IMR-90 (cell line): ENCODE data around the gene TMC1. TPM values are rescaled to one million over a fixed set of nuclear protein-coding genes. Genes with fewer than 3 reads are reported as not detected.

Experiments used
- ATAC-seq: fragments of 200-7000 bp; cut with Tn5 transposase; 2 replicates; pipeline ENCODE4 v1.9.1; 2020; ENCODE audit warnings: low read depth, mild to moderate bottlenecking, moderate library complexity
- BruUV-seq: library from RNA; stranded (reverse); fragments of 400-500 nt; replicated peaks from 2 replicates; lab custom pipeline; 2021; lab: Mats Ljungman, UMichigan
- CTCF ChIA-PET: fragments of 300-600 bp; formaldehyde crosslinking; extraction: SDS; loops from one replicate; lab custom pipeline; 2021; ENCODE audit warnings: antibody characterized with exemption; lab: Yijun Ruan, JAX
- POLR2A ChIA-PET: fragments of 300-600 bp; sonication (Branson Sonifier 250); formaldehyde crosslinking; loops from one replicate; lab custom pipeline; 2022; ENCODE audit warnings: antibody characterized with exemption; ENCODE audit not compliant: unreplicated experiment; lab: Charles Lee
- DNase-seq: peaks from one replicate; pipeline ENCODE4 v3.0.0; 2013
- H2AFZ ChIP-seq: replicated peaks from 2 replicates; pipeline ENCODE3; 2013; ENCODE audit warnings: low read length, mild to moderate bottlenecking; ENCODE audit not compliant: poor library complexity
- H2AK5ac ChIP-seq: 2 replicates; pipeline ENCODE4 v1.6.1; 2013; ENCODE audit warnings: low read depth, low read length, inconsistent platforms
- H2AK9ac ChIP-seq: replicated peaks from 2 replicates; pipeline ENCODE3; 2013; ENCODE audit warnings: mild to moderate bottlenecking, low read depth, low read length, moderate library complexity; ENCODE audit not compliant: poor library complexity
- H2BK120ac ChIP-seq: 2 replicates; pipeline ENCODE4 v1.6.1; 2013; ENCODE audit warnings: low read depth, low read length, inconsistent platforms
- H2BK15ac ChIP-seq: 3 replicates; pipeline ENCODE4 v1.6.1; 2013; ENCODE audit warnings: low read depth, low read length, inconsistent platforms
- H2BK20ac ChIP-seq: 2 replicates; pipeline ENCODE4 v1.6.1; 2013; ENCODE audit warnings: low read depth, mild to moderate bottlenecking, inconsistent platforms, low read length, moderate library complexity
- H2BK5ac ChIP-seq: 2 replicates; pipeline ENCODE4 v1.6.1; 2013; ENCODE audit warnings: mild to moderate bottlenecking, low read depth, low read length, inconsistent platforms; ENCODE audit not compliant: poor library complexity, severe bottlenecking
- H3K14ac ChIP-seq: replicated peaks from 2 replicates; pipeline ENCODE4 v1.6.1; 2013; ENCODE audit warnings: low read depth, low read length, inconsistent platforms
- H3K18ac ChIP-seq: 2 replicates; pipeline ENCODE4 v1.6.1; 2013; ENCODE audit warnings: low read depth, low read length, control low read depth
- H3K23ac ChIP-seq: 2 replicates; pipeline ENCODE4 v1.6.1; 2013; ENCODE audit warnings: low read depth, low read length, inconsistent platforms
- H3K27ac ChIP-seq: 2 replicates; pipeline ENCODE4 v1.5.1; 2013; ENCODE audit warnings: mild to moderate bottlenecking, control low read depth, low read length; ENCODE audit not compliant: insufficient read depth
- H3K27me3 ChIP-seq: 2 replicates; pipeline ENCODE4 v1.6.1; 2013; ENCODE audit warnings: low read length; ENCODE audit not compliant: control insufficient read depth, insufficient read depth
- H3K36me3 ChIP-seq: 2 replicates; pipeline ENCODE4 v1.6.1; 2013; ENCODE audit warnings: low read length, mixed read lengths; ENCODE audit not compliant: control insufficient read depth, insufficient read depth
- H3K4ac ChIP-seq: 2 replicates; pipeline ENCODE4 v1.6.1; 2013; ENCODE audit warnings: low read depth, low read length, inconsistent platforms
- H3K4me1 ChIP-seq: 2 replicates; pipeline ENCODE4 v1.6.1; 2013; ENCODE audit warnings: low read length, mixed read lengths; ENCODE audit not compliant: control insufficient read depth, insufficient read depth
- H3K4me2 ChIP-seq: 2 replicates; pipeline ENCODE4 v1.6.1; 2013; ENCODE audit warnings: low read depth, mild to moderate bottlenecking, control low read depth, low read length, moderate library complexity
- H3K4me3 ChIP-seq: 2 replicates; pipeline ENCODE4 v1.5.1; 2013; ENCODE audit warnings: low read depth, mild to moderate bottlenecking, control low read depth, low read length, moderate library complexity; ENCODE audit not compliant: insufficient read depth
- H3K56ac ChIP-seq: 2 replicates; pipeline ENCODE4 v1.6.1; 2013; ENCODE audit warnings: low read length, inconsistent platforms; ENCODE audit not compliant: insufficient read depth; ENCODE audit errors: extremely low read depth
- H3K79me1 ChIP-seq, 2 experiments: 2 replicates each; pipeline ENCODE4 v1.6.1; 2013; ENCODE audit warnings: low read length in 2 of 2, inconsistent platforms in 1 of 2, low read depth in 1 of 2
- H3K9ac ChIP-seq: 2 replicates; pipeline ENCODE4 v1.6.1; 2013; ENCODE audit warnings: low read depth, low read length, control low read depth
- H3K9me1 ChIP-seq: 2 replicates; pipeline ENCODE4 v1.6.1; 2013; ENCODE audit warnings: low read length, inconsistent platforms; ENCODE audit not compliant: insufficient read depth
- H3K9me3 ChIP-seq: 2 replicates; pipeline ENCODE4 v1.6.1; 2013; ENCODE audit warnings: low read length; ENCODE audit not compliant: control insufficient read depth, insufficient read depth
- H4K20me1 ChIP-seq: 2 replicates; pipeline ENCODE4 v1.6.1; 2013; ENCODE audit warnings: low read length, inconsistent platforms; ENCODE audit not compliant: insufficient read depth
- H4K5ac ChIP-seq: 2 replicates; pipeline ENCODE4 v1.6.1; 2013; ENCODE audit warnings: mild to moderate bottlenecking, low read depth, low read length, control low read depth
- H4K8ac ChIP-seq, 2 experiments: 2 replicates each; pipeline ENCODE4 v1.6.1; 2013; ENCODE audit warnings: low read depth in 2 of 2, low read length in 2 of 2, control low read depth in 1 of 2, inconsistent platforms in 1 of 2
- H4K91ac ChIP-seq: 2 replicates; pipeline ENCODE4 v1.6.1; 2013; ENCODE audit warnings: low read depth, low read length, inconsistent platforms; ENCODE audit not compliant: insufficient read depth
- BHLHE40 ChIP-seq: fragments of 150-350 bp; IDR thresholded peaks from 2 replicates; pipeline ENCODE4 v1.6.1; 2016; ENCODE audit warnings: mild to moderate bottlenecking, low read depth, low read length
- ELK1 ChIP-seq: fragments of 150-350 bp; IDR thresholded peaks from 2 replicates; pipeline ENCODE4 v1.6.1; 2016; ENCODE audit warnings: low read depth, mild to moderate bottlenecking, low read length, moderate library complexity, borderline replicate concordance
- FOS ChIP-seq: fragments of 150-350 bp; IDR thresholded peaks from 2 replicates; pipeline ENCODE4 v1.6.1; 2016; ENCODE audit warnings: low read depth, low read length
- MXI1 ChIP-seq: IDR thresholded peaks from 2 replicates; pipeline ENCODE4 v1.6.1; 2012; ENCODE audit warnings: low read depth, mild to moderate bottlenecking, low read length, moderate library complexity, borderline replicate concordance
- NFE2L2 ChIP-seq: fragments of 150-350 bp; IDR thresholded peaks from 2 replicates; pipeline ENCODE4 v1.6.1; 2016; ENCODE audit warnings: low read depth, mild to moderate bottlenecking, low read length
- POLR2A ChIP-seq: IDR thresholded peaks from 2 replicates; pipeline ENCODE4 v1.6.1; 2012; ENCODE audit warnings: mild to moderate bottlenecking, low read depth, low read length
- WGBS, 2 experiments: methylation state at CpG; one replicate each; pipeline versions ENCODE4 v1.1.5 to v1.1.7; 2013; ENCODE audit warnings: missing lambda C conversion rate in 2 of 2; ENCODE audit not compliant: insufficient read length in 1 of 2; ENCODE audit errors: extremely low coverage in 2 of 2; 5-methylcytosine and 5-hydroxymethylcytosine counted together
- dilution Hi-C: fragments of 300-500 bp; cut with HindIII; formaldehyde crosslinking; loops from one replicate; pipeline ENCODE4 v1.14.3; 2018; ENCODE audit warnings: low sequenced_read_pairs; ENCODE audit not compliant: unreplicated experiment
- in situ Hi-C: fragments of 300-500 bp; cut with MboI; formaldehyde crosslinking; loops from 3 replicates; pipeline ENCODE4 v1.14.3; 2019; ENCODE audit warnings: low sequenced_read_pairs, inconsistent platforms, mixed read lengths
- intact Hi-C: fragments of 100-400 bp; cut with micrococcal nuclease; formaldehyde crosslinking; loops from 2 replicates; pipeline ENCODE4 v1.10.0; 2022
- polyA plus RNA-seq, 3 experiments: library from polyadenylated mRNA; depleted of rRNA; stranded (reverse); fragments of >200 nt; gene quantifications; 2 replicates each; pipeline ENCODE4 v1.2.3, GENCODE V29; 2012; ENCODE audit warnings: low replicate concordance in 1 of 3
- total RNA-seq: library from RNA; depleted of rRNA; stranded (reverse); fragments of >200 nt; gene quantifications from 2 replicates; pipeline ENCODE4 v1.2.3, GENCODE V29; 2012

The TMC1 gene
- total and polyA plus RNA-seq, 2 of the 4 experiments (the other 2 are of a cell fraction): not detected

GRCh38 chr9:72476100-72476499 lies 45.3 kb upstream of the TMC1 start (continued):
- no peak for TF ChIP-seq ELK1

GRCh38 chr9:72476617-72477437 lies 44.6 kb upstream of the TMC1 start:
- Histone ChIP-seq H3K4me2 (no peak overlapping the region; the same call in 1 of the 2 replicates), H2BK5ac (peak overlapping the region; percentile 89), H2BK20ac (peak overlapping the region; percentile 60), H3K9ac (no peak overlapping the region), H3K36me3 (no peaks in the 10 kb centered on the region), H2BK120ac (peak overlapping the region; percentile 97), H3K4me3 (no peak overlapping the region), H3K79me1 (peaks cover 0 to 4% of the 10 kb centered on the region in 2 experiments; a peak in 1 of 4 replicates), H4K5ac (peak overlapping the region; percentile 73; the same call in 1 of the 2 replicates), H3K27ac (no peak overlapping the region), H3K14ac (peak overlapping the region; percentile 3; the same call in 1 of the 2 replicates), H3K9me1 (peaks cover 8% of the 10 kb centered on the region), H2AK9ac (no peak overlapping the region), H3K18ac (peak overlapping the region; percentile 48; the same call in 1 of the 2 replicates), H2AK5ac (peak overlapping the region; percentile 87), H2AFZ (no peak overlapping the region), H3K4me1 (peaks cover 25% of the 10 kb centered on the region), H2BK15ac (peak overlapping the region; percentile 89; the same call in 2 of the 3 replicates), H3K23ac (no peak overlapping the region), H3K27me3 (no peaks in the 10 kb centered on the region), H4K91ac (peak overlapping the region; percentile 58), H3K9me3 (no peaks in the 10 kb centered on the region), H4K20me1 (no peaks in the 10 kb centered on the region), H3K4ac (peak overlapping the region; percentile 99), H4K8ac (no peak overlapping the region; a peak in 1 of 4 replicates), H3K56ac (no peak overlapping the region)
- BruUV-seq: no TSS peak
- WGBS, 2 experiments: no CpG with 5 or more reads among the region's 2 CpGs
- in situ Hi-C loops (no loop called here), dilution Hi-C loops (no loop called here), intact Hi-C loops (loop anchor here (5.0 to 10.0 kb wide), 2 partner anchors 35 to 78 kb away; no protein-coding TSS in a partner anchor)
- DNase-seq (peak; percentile 84), ATAC-seq (no peak)
- ChIA-PET POLR2A (interaction anchor here (0.5 kb wide), 1 partner anchor 113 kb away, joined by 3 read pairs; no protein-coding TSS in a partner anchor), CTCF (interaction anchor here (0.6 to 1.2 kb wide), 3 partner anchors 19 to 113 kb away, joined by 3 to 5 read pairs (median 3); no protein-coding TSS in a partner anchor)
- no peak for TF ChIP-seq ELK1
- no peak for TF ChIP-seq NFE2L2
- no peak for TF ChIP-seq MXI1
- peak; percentile 44; the same call in 1 of the 2 replicates for TF ChIP-seq BHLHE40
- TF ChIP-seq FOS: peak; percentile 95
- no peak for TF ChIP-seq POLR2A
